Neural progenitor cell (in vitro differentiated cells): ENCODE measurements around the gene SMIM22.

Experiments
- CTCF ChIP-seq: fragments of 200-600 bp; sonication (generic); IDR thresholded peaks from 2 replicates; pipeline ENCODE4 v1.5.1; 2017; ENCODE audit warnings: antibody characterized with exemption, mild to moderate bottlenecking
- EZH2 ChIP-seq: fragments of 200-600 bp; sonication (generic); IDR thresholded peaks from 2 replicates; pipeline ENCODE4 v1.6.1; 2017; ENCODE audit warnings: antibody characterized with exemption, mild to moderate bottlenecking, moderate library complexity
- EZH2phosphoT487 ChIP-seq: fragments of 200-600 bp; sonication (generic); IDR thresholded peaks from 2 replicates; pipeline ENCODE4 v1.6.1; 2017; ENCODE audit warnings: antibody characterized with exemption

- TF ChIP-seq CTCF (no peak), EZH2phosphoT487 (no peak), EZH2 (no peak)
These were observed 27.2 kb upstream of the SMIM22 start for GRCh38 chr16:4767872-4768548.
